Gastrocnemius medialis (tissue), 4 donors: Measurements from ENCODE around the gene GCSAM. TPM values are rescaled to one million over a fixed set of nuclear protein-coding genes. Genes with fewer than 3 reads are reported as not detected.

Experiments
- ATAC-seq, 2 donors: fragments of 150-250 bp; one replicate each; pipeline ENCODE4 v1.9.1; 2016
- DNase-seq, 2 donors: peaks; one replicate each; pipeline ENCODE4 v3.0.0-alpha.2; 2019
- H3K27ac ChIP-seq, 4 donors: fragments of 200-600 bp; sonication (generic); 1 replicate in 1 of 4; 2 replicates in 3 of 4; pipeline ENCODE4 v1.5.1; 2016 to 2018; ENCODE audit warnings: mild to moderate bottlenecking in 2 of 4, moderate library complexity in 1 of 4
- H3K27me3 ChIP-seq, 3 donors: fragments of 200-600 bp; sonication (generic) in 2 of 3; 1 replicate in 1 of 3; 2 replicates in 2 of 3; pipeline versions ENCODE4 v1.5.1 to v1.6.0; 2016 to 2019; ENCODE audit warnings: mild to moderate bottlenecking in 1 of 3, moderate library complexity in 1 of 3
- H3K36me3 ChIP-seq, 2 donors: fragments of 200-600 bp; sonication (generic) in 1 of 2; one replicate each; pipeline ENCODE4 v1.5.1; 2017 to 2018
- H3K4me1 ChIP-seq, 2 donors: fragments of 200-600 bp; sonication (generic) in 1 of 2; one replicate each; pipeline ENCODE4 v1.5.1; 2016 to 2017; ENCODE audit warnings: mild to moderate bottlenecking in 2 of 2
- H3K4me3 ChIP-seq, 4 donors: fragments of 200-600 bp; sonication (generic) in 3 of 4; 1 replicate in 1 of 4; 2 replicates in 3 of 4; pipeline ENCODE4 v1.5.1; 2016 to 2019; ENCODE audit warnings: mild to moderate bottlenecking in 2 of 4
- H3K9me3 ChIP-seq, 3 donors: fragments of 200-600 bp; sonication (generic) in 2 of 3; 1 replicate in 1 of 3; 2 replicates in 2 of 3; pipeline ENCODE4 v1.5.1; 2016 to 2019
- POLR2A ChIP-seq, 2 donors: fragments of 450-650 bp; IDR thresholded peaks; one replicate each; pipeline ENCODE4 v1.6.1; 2017; ENCODE audit warnings: antibody characterized with exemption in 2 of 2, mild to moderate bottlenecking in 2 of 2, moderate library complexity in 2 of 2
- in situ Hi-C, 4 donors: fragments of 200-750 bp; cut with MboI; loops; one replicate each; pipeline versions ENCODE4 v1.15.0 to v1.8.0; 2017; ENCODE audit warnings: low sequenced_read_pairs in 4 of 4
- intact Hi-C: fragments of 100-400 bp; cut with DNase I; formaldehyde crosslinking; loops from one replicate; pipeline ENCODE4 v1.15.1; 2023; ENCODE audit warnings: low total_unique reads
- total RNA-seq, 4 donors: library from RNA; depleted of rRNA; stranded (reverse); fragments of >200 nt; gene quantifications; one replicate each; pipeline versions ENCODE4 v1.1.0 to v1.2.3, GENCODE V29; 2016
- TF ChIP-seq, protein P1 (sequence below), 5 experiments: fragments of 450-650 bp in 3 of 5; fragments of 200-600 bp in 2 of 5; sonication (generic) in 2 of 5; IDR thresholded peaks in 4 of 5; conservative IDR thresholded peaks in 1 of 5; 1 replicate in 4 of 5; 2 replicates in 1 of 5; pipeline ENCODE4 v1.5.1; 2016 to 2019; ENCODE audit warnings: antibody characterized with exemption in 5 of 5, mild to moderate bottlenecking in 3 of 5, moderate library complexity in 3 of 5

Gene GCSAM
- total RNA-seq, 4 donors from 2014 or later = not detected

DNA sequence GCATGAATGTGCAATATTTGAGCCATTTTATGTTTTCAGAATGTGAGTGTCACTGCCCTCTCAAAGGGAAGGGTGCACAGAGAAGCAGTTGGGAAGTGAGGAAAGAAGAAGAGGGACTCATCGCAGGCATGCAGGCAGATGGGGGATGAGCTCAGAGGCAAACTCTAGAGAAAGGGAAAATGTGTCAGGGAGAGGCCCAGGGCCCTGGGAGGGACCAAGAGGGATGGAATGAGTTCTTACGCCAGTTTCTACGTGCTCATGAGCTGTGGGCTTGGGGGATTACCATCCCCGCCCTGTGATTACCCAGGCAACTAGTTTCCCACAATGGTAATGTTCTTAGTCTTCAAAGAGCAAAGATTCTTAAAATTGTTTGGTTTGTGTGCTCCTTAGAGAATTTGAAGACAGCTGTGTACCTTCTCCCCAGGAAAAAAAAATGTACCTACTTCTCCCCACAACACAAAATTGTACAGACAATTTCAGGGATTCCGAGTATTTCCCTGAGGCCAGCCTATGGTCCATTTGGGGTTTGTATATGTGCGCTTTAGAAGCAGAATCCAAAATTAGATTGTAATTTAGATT is 17.8 kb downstream of the GCSAM start:
- in situ Hi-C loops (loop anchor here in 1 of 4 donors (25.0 kb wide), 1 partner anchor 397 kb away; no protein-coding TSS in a partner anchor), intact Hi-C loops (loop anchor here (10.0 kb wide), 1 partner anchor 420 kb away; no protein-coding TSS in a partner anchor)
- Histone ChIP-seq H3K4me3 (no peak overlapping the region), H3K9me3 (no peaks in the 10 kb centered on the region), H3K27ac (no peak overlapping the region), H3K27me3 (no peaks in the 10 kb centered on the region), H3K4me1 (no peaks in the 10 kb centered on the region), H3K36me3 (no peaks in the 10 kb centered on the region)
- DNase-seq (no peak), ATAC-seq (no peak)
- no peak for TF ChIP-seq POLR2A (IDR thresholded peaks at IDR 0.05)
- TF ChIP-seq, protein P1, sequence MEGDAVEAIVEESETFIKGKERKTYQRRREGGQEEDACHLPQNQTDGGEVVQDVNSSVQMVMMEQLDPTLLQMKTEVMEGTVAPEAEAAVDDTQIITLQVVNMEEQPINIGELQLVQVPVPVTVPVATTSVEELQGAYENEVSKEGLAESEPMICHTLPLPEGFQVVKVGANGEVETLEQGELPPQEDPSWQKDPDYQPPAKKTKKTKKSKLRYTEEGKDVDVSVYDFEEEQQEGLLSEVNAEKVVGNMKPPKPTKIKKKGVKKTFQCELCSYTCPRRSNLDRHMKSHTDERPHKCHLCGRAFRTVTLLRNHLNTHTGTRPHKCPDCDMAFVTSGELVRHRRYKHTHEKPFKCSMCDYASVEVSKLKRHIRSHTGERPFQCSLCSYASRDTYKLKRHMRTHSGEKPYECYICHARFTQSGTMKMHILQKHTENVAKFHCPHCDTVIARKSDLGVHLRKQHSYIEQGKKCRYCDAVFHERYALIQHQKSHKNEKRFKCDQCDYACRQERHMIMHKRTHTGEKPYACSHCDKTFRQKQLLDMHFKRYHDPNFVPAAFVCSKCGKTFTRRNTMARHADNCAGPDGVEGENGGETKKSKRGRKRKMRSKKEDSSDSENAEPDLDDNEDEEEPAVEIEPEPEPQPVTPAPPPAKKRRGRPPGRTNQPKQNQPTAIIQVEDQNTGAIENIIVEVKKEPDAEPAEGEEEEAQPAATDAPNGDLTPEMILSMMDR (IDR thresholded peaks at IDR 0.05 in 4 of 5, conservative IDR thresholded peaks at IDR 0.05 in 1 of 5) = no peak

GRCh38 chr3:112114576-112115160 is 18.4 kb downstream of the GCSAM start:
- intact Hi-C loops (loop anchor here (10.0 kb wide), 1 partner anchor 420 kb away; no protein-coding TSS in a partner anchor), in situ Hi-C loops (loop anchor here in 1 of 4 donors (25.0 kb wide), 1 partner anchor 398 kb away; no protein-coding TSS in a partner anchor)
- no peaks in the 10 kb centered on the region for H3K27me3 ChIP-seq
- H3K36me3 ChIP-seq = no peaks in the 10 kb centered on the region
- ATAC-seq (no peak), DNase-seq (no peak)
- no peaks in the 10 kb centered on the region for H3K4me1 ChIP-seq
- no peaks in the 10 kb centered on the region for H3K9me3 ChIP-seq
- H3K4me3 ChIP-seq = no peak overlapping the region
- TF ChIP-seq, protein P1 (IDR thresholded peaks at IDR 0.05 in 4 of 5, conservative IDR thresholded peaks at IDR 0.05 in 1 of 5) = no peak
- no peak for TF ChIP-seq POLR2A (IDR thresholded peaks at IDR 0.05)
- H3K27ac ChIP-seq = no peak overlapping the region

- in situ Hi-C loops = loop anchor here in 1 of 4 donors (25.0 kb wide), 1 partner anchor 400 kb away; no protein-coding TSS in a partner anchor
- Histone ChIP-seq H3K36me3 (no peaks in the 10 kb centered on the region), H3K9me3 (no peaks in the 10 kb centered on the region), H3K4me1 (no peaks in the 10 kb centered on the region), H3K27ac (no peak overlapping the region), H3K4me3 (no peak overlapping the region), H3K27me3 (no peaks in the 10 kb centered on the region)
- no peak for ATAC-seq
- TF ChIP-seq, protein P1 (IDR thresholded peaks at IDR 0.05 in 4 of 5, conservative IDR thresholded peaks at IDR 0.05 in 1 of 5) = peak in 4 of 5 experiments; percentile 9 to 52 (median 33)
- TF ChIP-seq POLR2A (IDR thresholded peaks at IDR 0.05) = no peak
- intact Hi-C loops = loop anchor here (10.0 kb wide), 1 partner anchor 423 kb away; no protein-coding TSS in a partner anchor
- DNase-seq = no peak
These were observed 21.2 kb downstream of the GCSAM start for GRCh38 chr3:112111785-112112402.

DNA sequence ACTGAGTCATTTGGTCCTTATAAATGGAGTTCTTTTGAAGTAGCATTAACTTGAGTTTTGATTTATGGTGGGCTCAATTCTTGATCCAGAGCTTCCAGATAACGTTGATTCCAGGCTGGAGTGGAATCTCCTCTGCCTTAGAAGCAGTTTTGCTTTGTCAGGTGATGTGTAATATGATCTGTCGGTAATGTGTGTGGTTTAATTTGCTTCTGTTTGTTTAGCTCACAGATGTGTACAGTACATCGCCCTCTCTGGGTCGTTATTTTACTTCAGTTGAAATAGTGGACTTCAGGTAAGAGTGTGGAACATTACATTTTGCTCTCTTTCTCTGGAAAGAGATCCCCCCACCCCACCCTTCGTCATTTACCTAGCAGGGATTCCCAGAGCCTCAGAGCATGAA is 23.7 kb downstream of the GCSAM start:
- Histone ChIP-seq H3K36me3 (no peaks in the 10 kb centered on the region), H3K9me3 (no peaks in the 10 kb centered on the region), H3K4me1 (no peaks in the 10 kb centered on the region), H3K27me3 (no peaks in the 10 kb centered on the region), H3K4me3 (no peak overlapping the region), H3K27ac (no peak overlapping the region)
- in situ Hi-C loops = loop anchor here in 1 of 4 donors (25.0 kb wide), 1 partner anchor 403 kb away; no protein-coding TSS in a partner anchor
- no peak for ATAC-seq
- intact Hi-C loops = no loop called here
- TF ChIP-seq, protein P1 (IDR thresholded peaks at IDR 0.05 in 4 of 5, conservative IDR thresholded peaks at IDR 0.05 in 1 of 5) = no peak
- TF ChIP-seq POLR2A (IDR thresholded peaks at IDR 0.05) = no peak
- DNase-seq = no peak
